Fibroblast of lung (primary cell): ENCODE measurements around the gene ARID1B. TPM values are rescaled to one million over a fixed set of nuclear protein-coding genes. Genes with fewer than 3 reads are reported as not detected.

ENCODE experiments used
- DNase-seq, 2 donors: peaks; one replicate each; pipeline versions ENCODE4 v3.0.0 to v3.0.0-alpha.2; 2010; ENCODE audit warnings: low read depth in 2 of 2
- H2AFZ ChIP-seq: 2 replicates; pipeline ENCODE4 v1.5.1; 2012; ENCODE audit warnings: low read length, control low read depth, inconsistent platforms
- H3K27ac ChIP-seq: 2 replicates; pipeline ENCODE4 v1.5.1; 2011; ENCODE audit warnings: low read length, control low read depth; ENCODE audit not compliant: insufficient read depth
- H3K27me3 ChIP-seq: 2 replicates; pipeline ENCODE4 v1.5.1; 2011; ENCODE audit warnings: mild to moderate bottlenecking, low read length; ENCODE audit not compliant: control insufficient read depth, insufficient read depth
- H3K36me3 ChIP-seq: 2 replicates; pipeline ENCODE4 v1.5.1; 2011; ENCODE audit warnings: low read length; ENCODE audit not compliant: control insufficient read depth, insufficient read depth
- H3K4me1 ChIP-seq: 2 replicates; pipeline ENCODE4 v1.5.1; 2011; ENCODE audit warnings: low read length; ENCODE audit not compliant: control insufficient read depth, insufficient read depth; ENCODE audit errors: extremely low read depth
- H3K4me2 ChIP-seq: 2 replicates; pipeline ENCODE4 v1.5.1; 2011; ENCODE audit warnings: low read length, control low read depth; ENCODE audit not compliant: insufficient read depth; ENCODE audit errors: extremely low read depth
- H3K4me3 ChIP-seq, 4 experiments: fragments of 200-600 bp in 1 of 4; sonication (generic) in 1 of 4; replicated peaks in 1 of 4; 2 replicates each; pipeline ENCODE4 v1.5.1; 2011 to 2016; ENCODE audit warnings: low read length in 4 of 4, low read depth in 3 of 4, mild to moderate bottlenecking in 3 of 4, control low read depth in 2 of 4, inconsistent platforms in 1 of 4, mixed read lengths in 1 of 4; ENCODE audit not compliant: insufficient read depth in 1 of 4; ENCODE audit errors: control extremely low read depth in 1 of 4
- H3K79me2 ChIP-seq: 2 replicates; pipeline ENCODE4 v1.5.1; 2012; ENCODE audit warnings: mild to moderate bottlenecking, low read length, inconsistent platforms; ENCODE audit not compliant: control insufficient read depth, insufficient read depth
- H3K9ac ChIP-seq: 2 replicates; pipeline ENCODE4 v1.5.1; 2011; ENCODE audit warnings: mild to moderate bottlenecking, low read length, control low read depth; ENCODE audit not compliant: insufficient read depth
- H3K9me3 ChIP-seq: 2 replicates; pipeline ENCODE4 v1.5.1; 2012; ENCODE audit warnings: low read depth, low read length; ENCODE audit not compliant: control insufficient read depth, insufficient read depth
- H4K20me1 ChIP-seq: 2 replicates; pipeline ENCODE4 v1.5.1; 2011; ENCODE audit warnings: low read length; ENCODE audit not compliant: control insufficient read depth, insufficient read depth; ENCODE audit errors: extremely low read depth
- CTCF ChIP-seq, 2 donors: IDR thresholded peaks in 1 of 2; conservative IDR thresholded peaks in 1 of 2; 1 replicate in 1 of 2; 2 replicates in 1 of 2; pipeline ENCODE4 v1.5.1; 2011 to 2012; ENCODE audit warnings: low read length in 2 of 2, control low read depth in 1 of 2, inconsistent platforms in 1 of 2, low read depth in 1 of 2, mild to moderate bottlenecking in 1 of 2
- EZH2 ChIP-seq: IDR thresholded peaks from 2 replicates; pipeline ENCODE4 v1.5.1; 2012; ENCODE audit warnings: low read length, control low read depth, mild to moderate bottlenecking; ENCODE audit errors: missing control alignments
- polyA plus RNA-seq, 2 donors: library from polyadenylated mRNA; depleted of rRNA in 1 of 2; stranded (reverse) in 1 of 2; unstranded in 1 of 2; fragments of >200 nt; gene quantifications; 2 replicates each; pipeline ENCODE4 v1.2.1, GENCODE V29; 2011 to 2012; ENCODE audit warnings: missing spikeins in 1 of 2
- total RNA-seq: library from RNA; depleted of rRNA; stranded (reverse); fragments of >200 nt; gene quantifications from 2 replicates; pipeline ENCODE4 v1.2.1, GENCODE V29; 2014

ARID1B gene
- total and polyA plus RNA-seq, 2 donors (not counting 1 experiment from before 2014, with no cell fraction given): 15.4 to 41.9 TPM

DNA sequence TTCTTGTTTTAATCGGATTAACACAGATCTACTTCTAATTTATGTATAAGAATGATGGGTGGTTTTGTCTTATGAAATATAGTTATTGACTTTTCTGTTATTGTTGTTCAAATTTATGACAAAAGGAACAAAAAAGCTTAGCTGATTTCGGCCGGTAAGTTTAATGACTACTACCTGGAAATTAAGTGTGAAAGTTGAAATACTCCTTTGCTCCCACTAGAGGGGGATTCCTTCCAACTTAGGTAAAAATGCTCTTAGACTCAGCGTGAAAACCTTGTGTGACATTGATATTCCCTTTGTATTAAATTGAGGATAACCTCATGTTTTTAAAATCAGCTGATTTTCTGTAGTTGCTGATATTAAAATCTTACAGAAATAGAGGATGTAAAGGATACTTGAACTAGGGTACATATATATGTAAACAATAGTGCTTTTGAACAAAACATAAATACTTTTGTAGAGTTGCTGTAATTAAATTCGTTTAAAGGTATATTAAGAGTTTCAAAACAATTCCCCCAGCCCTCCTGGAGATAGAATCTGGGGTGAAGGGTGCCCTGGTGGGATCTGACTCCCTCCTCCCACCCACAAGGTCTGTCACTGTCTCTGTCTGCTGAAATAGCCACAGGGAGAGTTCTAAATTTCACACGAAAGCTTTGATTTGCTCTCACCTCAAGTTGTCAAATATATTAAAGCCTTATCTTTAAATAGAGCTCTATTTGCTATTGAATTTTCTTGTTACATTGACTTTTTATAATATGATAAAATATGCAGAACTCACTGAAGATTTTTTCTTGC lies 257.5 kb downstream of the ARID1B start:
- Histone ChIP-seq H3K36me3 (no peaks in the 10 kb centered on the region), H3K9me3 (no peaks in the 10 kb centered on the region), H3K27ac (no peak overlapping the region), H3K4me2 (peak overlapping the region; percentile 79), H3K4me1 (no peaks in the 10 kb centered on the region), H4K20me1 (no peaks in the 10 kb centered on the region), H3K9ac (no peak overlapping the region), H3K27me3 (no peaks in the 10 kb centered on the region), H2AFZ (no peak overlapping the region), H3K79me2 (peaks cover 7% of the 10 kb centered on the region), H3K4me3 (peak overlapping the region in 1 of 4 experiments; percentile 7)
- peak; percentile 58 to 72 for TF ChIP-seq CTCF (conservative IDR thresholded peaks at IDR 0.05 in 1 of 2, IDR thresholded peaks at IDR 0.05 in 1 of 2; ENCODE audit: low read depth in 1 of 2, low read length in 2 of 2)
- no peak for TF ChIP-seq EZH2
- peak; percentile 65 to 81 for DNase-seq

DNA sequence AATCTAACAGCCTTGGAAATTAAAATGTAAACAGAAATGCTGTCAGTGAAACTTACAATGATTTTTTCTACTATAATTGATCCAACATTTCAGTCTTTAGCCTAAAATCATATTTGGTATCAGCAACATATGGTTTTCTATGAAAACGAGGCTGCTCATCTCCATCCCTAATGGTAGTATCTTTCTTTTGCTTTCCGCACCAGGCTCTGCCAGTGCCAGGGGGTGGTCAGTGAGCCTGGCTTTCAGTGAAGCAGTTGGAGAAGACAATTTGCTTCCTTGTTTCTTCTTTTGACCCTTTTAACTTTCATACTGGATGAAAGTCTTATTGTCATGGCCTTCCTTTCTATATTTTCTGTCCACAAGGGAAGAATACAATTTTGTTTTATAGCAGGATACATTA lies 258.4 kb downstream of the ARID1B start:
- Histone ChIP-seq H2AFZ (no peak overlapping the region), H3K79me2 (peaks cover 7% of the 10 kb centered on the region), H3K4me2 (no peak overlapping the region), H3K9ac (no peak overlapping the region), H3K9me3 (no peaks in the 10 kb centered on the region), H4K20me1 (no peaks in the 10 kb centered on the region), H3K27me3 (no peaks in the 10 kb centered on the region), H3K4me1 (no peaks in the 10 kb centered on the region), H3K36me3 (no peaks in the 10 kb centered on the region), H3K4me3 (no peak overlapping the region), H3K27ac (no peak overlapping the region)
- DNase-seq: no peak
- TF ChIP-seq EZH2: no peak
- no peak for TF ChIP-seq CTCF (conservative IDR thresholded peaks at IDR 0.05 in 1 of 2, IDR thresholded peaks at IDR 0.05 in 1 of 2; ENCODE audit: low read depth in 1 of 2, low read length in 2 of 2)

DNA sequence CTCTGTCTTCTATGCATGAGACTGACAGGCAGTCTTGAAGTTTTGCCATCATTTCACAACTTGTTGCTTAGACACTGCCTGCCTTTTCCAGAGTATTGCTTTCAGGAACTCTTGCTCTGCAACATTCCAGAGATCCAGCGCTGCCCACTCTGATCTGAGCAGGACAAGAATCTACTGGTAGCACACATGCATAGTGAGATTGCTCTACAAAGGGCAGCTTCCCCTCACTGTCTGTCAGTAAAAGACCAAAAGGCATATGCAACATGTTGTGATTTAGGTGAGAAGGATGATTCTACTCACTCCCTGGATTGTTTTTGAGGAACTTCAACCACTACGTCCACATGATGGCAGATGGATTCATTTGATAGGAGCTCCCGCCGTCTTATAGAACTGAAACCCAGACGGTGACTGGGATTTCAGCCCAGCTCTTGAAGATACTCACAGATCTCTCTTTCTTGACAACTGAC lies 259.1 kb downstream of the ARID1B start:
- Histone ChIP-seq H3K9me3 (no peaks in the 10 kb centered on the region), H3K9ac (no peak overlapping the region), H3K4me3 (no peak overlapping the region), H2AFZ (no peak overlapping the region), H3K79me2 (peaks cover 7% of the 10 kb centered on the region), H3K27ac (no peak overlapping the region), H3K36me3 (no peaks in the 10 kb centered on the region), H3K4me2 (peak overlapping the region; percentile 18), H3K27me3 (no peaks in the 10 kb centered on the region), H4K20me1 (peaks cover 2% of the 10 kb centered on the region), H3K4me1 (no peaks in the 10 kb centered on the region)
- TF ChIP-seq EZH2 (no peak), CTCF (conservative IDR thresholded peaks at IDR 0.05 in 1 of 2, IDR thresholded peaks at IDR 0.05 in 1 of 2; ENCODE audit: low read depth in 1 of 2, low read length in 2 of 2) (peak in 1 of 2 donors; percentile 8)
- DNase-seq: peak; percentile 49 to 52
